ENCODE data around the gene RNF227. TPM values are rescaled to one million over a fixed set of nuclear protein-coding genes. Genes with fewer than 3 reads are reported as not detected.
A peak's percentile ranks its signal among the peaks of the same experiment; 100 is the strongest.

RNF227 gene
- total and polyA plus RNA-seq, 10 of the 15 experiments (the other 5 are each of a cell fraction or from before 2014, with no cell fraction given), result 0.49 to 5.0 (median 1.3) TPM

- SMC1A ChIA-PET (ENCODE audit: uncharacterized antibody, unreplicated experiment), result interaction anchor here (0.6 to 4.7 kb wide), 21 partner anchors 12 to 187 kb away, joined by 3 to 25 read pairs (median 5); partner anchors contain the start of genes NAA38 and RNF227
- Histone ChIP-seq H3K9ac (ENCODE audit: control insufficient read depth, insufficient read depth, low read length) (peak overlapping the region; percentile 97), H3K36me3 (ENCODE audit: control insufficient read depth in 2 of 2, insufficient read depth in 2 of 2, low read length in 1 of 2) (peaks cover 0 to 3% of the 10 kb centered on the region in 2 experiments; a peak in 2 of 4 replicates), H3K4me2 (ENCODE audit: control insufficient read depth, insufficient read depth) (peak overlapping the region; percentile 51), H2AFZ (ENCODE audit: control insufficient read depth, low read depth, low read length) (peak overlapping the region; percentile 97), H3K79me2 (ENCODE audit: control insufficient read depth, insufficient read depth, low read length) (peaks cover 31% of the 10 kb centered on the region), H3K4me3 (peak overlapping the region; percentile 98), H3K9me3 (replicated peaks; ENCODE audit: control insufficient read depth, insufficient read depth, low read length) (no peaks in the 10 kb centered on the region), H3K4me1 (ENCODE audit: control insufficient read depth, insufficient read depth, low read length) (peaks cover 8% of the 10 kb centered on the region), H3K27ac (ENCODE audit: control insufficient read depth, insufficient read depth) (peak overlapping the region; percentile 96), H4K20me1 (ENCODE audit: control insufficient read depth, insufficient read depth) (no peaks in the 10 kb centered on the region), H3K27me3 (replicated peaks in 1 of 2; ENCODE audit: control insufficient read depth in 2 of 2, insufficient read depth in 2 of 2, low read length in 1 of 2) (no peaks in the 10 kb centered on the region)
- FAIRE-seq (peak; percentile 27), ATAC-seq (peak; percentile 53), DNase-seq (ENCODE audit: low read depth, low spot score) (no peak)
- TF ChIP-seq SMAD5 (IDR thresholded peaks at IDR 0.05; ENCODE audit: low read depth) (no peak), SMC3 (IDR thresholded peaks at IDR 0.05; ENCODE audit: borderline replicate concordance, low read length) (0 out of 2 replicates have a peak, but pooled peaks have one; percentile 1), LARP7 (IDR thresholded peaks at IDR 0.05) (no peak), CBX3 (IDR thresholded peaks at IDR 0.05; ENCODE audit: borderline replicate concordance, low read depth) (no peak), DPF2 (IDR thresholded peaks at IDR 0.05) (peak; percentile 79; the same call in 1 of the 2 replicates), SKIL (IDR thresholded peaks at IDR 0.05; ENCODE audit: low read depth, poor library complexity, severe bottlenecking) (peak; percentile 12), STAT3 (IDR thresholded peaks at IDR 0.05; ENCODE audit: low read depth, low read length) (no peak), POLR2A (IDR thresholded peaks at IDR 0.05; ENCODE audit: low read depth, low read length) (no peak), GATAD2B (conservative IDR thresholded peaks at IDR 0.05; ENCODE audit: low read depth) (0 out of 2 replicates have a peak, but pooled peaks have one; percentile 5), YY1 (IDR thresholded peaks at IDR 0.05; ENCODE audit: low read depth, low read length) (0 out of 2 replicates have a peak, but pooled peaks have one; percentile 1), ZNF207 (IDR thresholded peaks at IDR 0.05; ENCODE audit: borderline replicate concordance) (no peak), BCL11A (IDR thresholded peaks at IDR 0.05; ENCODE audit: low read depth, low read length) (no peak), RELB (IDR thresholded peaks at IDR 0.05; ENCODE audit: low read depth) (0 out of 2 replicates have a peak, but pooled peaks have one; percentile 28), ZNF274 (IDR thresholded peaks at IDR 0.05; ENCODE audit: insufficient read depth, insufficient read length) (no peak)
- POLR2A ChIA-PET, result interaction anchor here (0.5 to 3.4 kb wide), 25 partner anchors 8 to 447 kb away, joined by 3 to 27 read pairs (median 3); partner anchors contain the start of genes NAA38, RNF227 and SLC25A35
- under 1% methylated on average over 16 of the region's 17 CpGs for WGBS (ENCODE audit: insufficient coverage, insufficient replicate concordance, low lambda C conversion rate, missing lambda C conversion rate)
- in situ Hi-C loops (cut with MboI), result no loop called here
- no TSS peak for BruUV-seq (replicated peaks)
- intact Hi-C loops (cut with micrococcal nuclease; ENCODE audit: unreplicated experiment), result loop anchor here (5.0 kb wide), 1 partner anchor 55 kb away; no protein-coding TSS in a partner anchor
- RAD21 ChIA-PET (ENCODE audit: unreplicated experiment), result interaction anchor here (0.7 to 2.8 kb wide), 26 partner anchors 10 to 257 kb away, joined by 3 to 14 read pairs (median 4); partner anchors contain the start of genes BORCS6, CYB5D1, NAA38 and RNF227
- CTCF ChIA-PET, result interaction anchor here (0.5 to 8.9 kb wide), 23 partner anchors 10 to 263 kb away, joined by 3 to 76 read pairs (median 4); partner anchors contain the start of genes CYB5D1, GUCY2D, NAA38 and RNF227
Observed at GRCh38 chr17:7932483-7932891, 16.4 kb upstream of the RNF227 start.

All from GM12878 (cell line).